Measurements from ENCODE around the gene PSMC5.

GRCh38 chr17:63850401-63850800, 23.2 kb downstream of the PSMC5 start:
- TF ChIP-seq POLR2AphosphoS5 (IDR thresholded peaks at IDR 0.05) (no peak), CTCF (IDR thresholded peaks at IDR 0.05) (no peak)

Measured in gastroesophageal sphincter (tissue), 3 donors.